Left ventricle myocardium inferior (tissue), 1 donor: ENCODE data around the gene TMCC2. TPM values are rescaled to one million over a fixed set of nuclear protein-coding genes. Genes with fewer than 3 reads are reported as not detected.

ENCODE experiments used
- DNase-seq: peaks from one replicate; pipeline ENCODE4 v3.0.0-alpha.2; 2020
- H3K27ac ChIP-seq: fragments of 200-600 bp; replicated peaks from 2 replicates; pipeline ENCODE4 v1.8.0; 2021
- H3K27me3 ChIP-seq: fragments of 200-600 bp; 2 replicates; pipeline ENCODE4 v1.8.0; 2021; ENCODE audit warnings: low read depth
- H3K36me3 ChIP-seq: fragments of 200-600 bp; 2 replicates; pipeline ENCODE4 v1.8.0; 2021
- H3K4me1 ChIP-seq: fragments of 200-600 bp; 2 replicates; pipeline ENCODE4 v1.8.0; 2021
- H3K4me3 ChIP-seq: fragments of 200-600 bp; 2 replicates; pipeline ENCODE4 v1.8.0; 2021; ENCODE audit warnings: mild to moderate bottlenecking, moderate library complexity
- H3K9me3 ChIP-seq: fragments of 200-600 bp; replicated peaks from 2 replicates; pipeline ENCODE4 v1.8.0; 2021
- intact Hi-C: fragments of 100-400 bp; cut with micrococcal nuclease; formaldehyde crosslinking; loops from one replicate; pipeline ENCODE4 v1.11.0; 2022
- total RNA-seq: library from RNA; stranded (reverse); fragmentation: NEBNext Ultra II Directional; extraction: Animal tissue kit (Norgen Biotek cat#: 25700); gene quantifications from one replicate; pipeline ENCODE4 v1.2.1, GENCODE V29; 2021
- TF ChIP-seq, protein P1 (sequence below): fragments of 200-600 bp; IDR thresholded peaks from 2 replicates; pipeline ENCODE4 v1.8.0; 2021; ENCODE audit warnings: antibody characterized with exemption, mild to moderate bottlenecking, borderline replicate concordance
- donor health status: DM: no; HTN: yes; CAD: no; lungs with severe emphysema.

Gene TMCC2
- total RNA-seq, 1 donor from 2014 or later: 2.5 TPM

DNA sequence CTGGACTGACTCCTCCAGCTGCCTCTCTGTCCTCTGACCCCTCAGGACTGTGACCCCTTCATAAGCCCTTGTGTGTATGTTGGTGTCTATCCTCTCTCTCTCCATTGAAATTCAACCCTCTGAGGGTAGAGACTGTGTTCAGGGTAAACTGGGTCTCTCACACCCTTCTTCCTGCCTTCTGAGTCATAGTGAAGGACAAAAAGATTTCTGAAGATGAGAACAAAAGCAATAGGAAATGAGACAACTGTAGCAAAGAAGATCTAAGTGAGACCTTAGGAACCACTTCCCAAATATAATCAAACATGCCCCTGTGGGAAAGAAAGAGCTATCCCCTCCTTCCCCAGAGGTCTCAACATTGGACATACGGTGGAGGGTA, 76.9 kb downstream of the TMCC2 start:
- H3K9me3 ChIP-seq: no peaks in the 10 kb centered on the region
- intact Hi-C loops: no loop called here
- no peak overlapping the region for H3K4me3 ChIP-seq
- no peak overlapping the region for H3K27ac ChIP-seq
- H3K4me1 ChIP-seq: peaks cover 6% of the 10 kb centered on the region
- no peaks in the 10 kb centered on the region for H3K27me3 ChIP-seq
- DNase-seq: no peak
- TF ChIP-seq, protein P1, sequence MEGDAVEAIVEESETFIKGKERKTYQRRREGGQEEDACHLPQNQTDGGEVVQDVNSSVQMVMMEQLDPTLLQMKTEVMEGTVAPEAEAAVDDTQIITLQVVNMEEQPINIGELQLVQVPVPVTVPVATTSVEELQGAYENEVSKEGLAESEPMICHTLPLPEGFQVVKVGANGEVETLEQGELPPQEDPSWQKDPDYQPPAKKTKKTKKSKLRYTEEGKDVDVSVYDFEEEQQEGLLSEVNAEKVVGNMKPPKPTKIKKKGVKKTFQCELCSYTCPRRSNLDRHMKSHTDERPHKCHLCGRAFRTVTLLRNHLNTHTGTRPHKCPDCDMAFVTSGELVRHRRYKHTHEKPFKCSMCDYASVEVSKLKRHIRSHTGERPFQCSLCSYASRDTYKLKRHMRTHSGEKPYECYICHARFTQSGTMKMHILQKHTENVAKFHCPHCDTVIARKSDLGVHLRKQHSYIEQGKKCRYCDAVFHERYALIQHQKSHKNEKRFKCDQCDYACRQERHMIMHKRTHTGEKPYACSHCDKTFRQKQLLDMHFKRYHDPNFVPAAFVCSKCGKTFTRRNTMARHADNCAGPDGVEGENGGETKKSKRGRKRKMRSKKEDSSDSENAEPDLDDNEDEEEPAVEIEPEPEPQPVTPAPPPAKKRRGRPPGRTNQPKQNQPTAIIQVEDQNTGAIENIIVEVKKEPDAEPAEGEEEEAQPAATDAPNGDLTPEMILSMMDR: no peak
- peaks cover 58% of the 10 kb centered on the region for H3K36me3 ChIP-seq

DNA sequence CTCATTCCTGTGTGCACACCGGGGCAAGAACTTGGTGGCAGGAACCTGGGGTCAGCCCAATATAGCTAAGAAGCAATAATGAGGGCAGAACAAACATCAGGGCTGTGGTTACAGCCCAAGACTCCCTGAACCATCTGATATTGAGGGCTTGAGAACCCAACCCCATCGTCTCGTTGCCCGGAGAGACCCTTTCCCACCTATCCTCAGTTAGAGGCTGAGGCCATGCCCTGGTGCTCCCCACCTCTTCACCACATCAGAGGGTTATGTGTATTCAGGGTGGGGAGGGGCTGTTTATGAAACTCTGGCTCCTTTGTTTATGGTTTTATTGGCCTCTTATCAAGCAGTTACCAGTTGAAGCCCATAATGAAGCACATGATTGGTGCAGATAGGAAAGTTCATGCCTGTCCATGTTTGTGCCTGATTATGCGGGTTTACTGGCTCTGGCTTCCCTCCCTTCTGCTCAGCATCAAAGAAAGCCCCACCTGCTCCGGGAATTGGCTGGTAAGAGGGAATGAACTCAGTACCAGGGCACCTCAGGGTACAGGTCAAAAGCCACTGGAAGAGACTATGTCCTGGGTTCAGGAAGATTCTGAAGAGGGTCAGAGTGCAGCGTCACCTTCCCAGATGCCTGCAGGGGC, 79.3 kb downstream of the TMCC2 start:
- intact Hi-C loops: no loop called here
- H3K27me3 ChIP-seq: no peaks in the 10 kb centered on the region
- TF ChIP-seq, protein P1: no peak
- no peak overlapping the region for H3K4me3 ChIP-seq
- no peaks in the 10 kb centered on the region for H3K4me1 ChIP-seq
- no peak overlapping the region for H3K27ac ChIP-seq
- H3K9me3 ChIP-seq: no peaks in the 10 kb centered on the region
- H3K36me3 ChIP-seq: peaks cover 77% of the 10 kb centered on the region
- no peak for DNase-seq

DNA sequence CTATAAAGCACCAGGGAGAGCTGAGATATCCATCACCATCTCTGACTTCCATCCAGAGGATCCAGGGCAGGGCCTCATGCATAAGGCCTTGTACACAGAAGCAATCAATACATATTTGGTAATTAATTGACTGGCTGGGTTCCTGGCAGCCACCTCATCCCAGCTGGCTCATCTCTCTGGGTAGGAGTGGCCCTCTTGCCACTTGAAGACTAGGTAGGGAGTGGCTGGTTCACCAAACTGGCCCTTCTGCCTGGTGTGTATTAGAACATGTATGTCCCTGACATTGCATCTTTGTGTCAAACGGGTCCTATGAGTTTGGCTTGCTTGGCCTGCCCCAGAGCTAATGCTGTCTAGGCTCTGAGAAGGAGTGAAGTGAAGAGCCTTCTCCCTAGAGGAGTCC, 82.0 kb downstream of the TMCC2 start:
- no peak overlapping the region for H3K4me3 ChIP-seq
- TF ChIP-seq, protein P1: no peak
- DNase-seq: no peak
- no peaks in the 10 kb centered on the region for H3K27me3 ChIP-seq
- H3K9me3 ChIP-seq: no peaks in the 10 kb centered on the region
- intact Hi-C loops: no loop called here
- peaks cover 56% of the 10 kb centered on the region for H3K36me3 ChIP-seq
- peaks cover 18% of the 10 kb centered on the region for H3K4me1 ChIP-seq
- H3K27ac ChIP-seq: no peak overlapping the region

DNA sequence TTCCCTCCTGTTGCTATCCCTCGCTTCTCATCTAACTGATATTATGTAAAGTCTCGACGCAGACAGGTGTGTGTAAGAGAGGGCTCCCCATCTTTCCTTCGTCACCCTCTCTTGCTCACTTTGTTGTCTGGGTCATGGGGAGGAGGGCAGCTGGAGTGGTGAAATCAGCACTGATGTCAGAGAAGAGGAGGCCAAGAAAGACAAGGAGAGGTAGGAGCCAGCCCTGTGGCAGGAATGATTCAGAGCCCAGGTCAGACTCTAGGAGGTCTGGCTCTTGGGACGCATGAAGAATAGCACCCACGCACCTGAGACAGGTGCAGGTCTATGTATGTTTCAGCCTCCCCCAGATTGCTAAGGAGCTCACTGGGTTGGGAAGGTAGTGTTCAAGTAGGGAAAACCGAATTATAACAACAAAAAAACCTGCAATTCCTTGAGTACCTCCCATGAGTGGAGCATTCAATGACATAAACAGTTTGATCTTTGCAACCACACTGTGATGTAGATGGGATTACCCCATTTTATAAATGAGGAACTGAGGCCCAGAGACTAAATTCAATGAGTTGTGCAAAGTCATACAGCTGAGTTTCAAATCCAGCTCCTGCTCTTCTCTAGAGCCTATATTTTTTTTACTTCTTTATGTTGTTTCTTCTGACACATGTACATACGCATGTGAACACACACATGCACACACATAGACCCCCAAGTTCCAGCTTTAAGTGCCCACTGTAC, 83.4 kb downstream of the TMCC2 start:
- no peaks in the 10 kb centered on the region for H3K9me3 ChIP-seq
- no peak overlapping the region for H3K27ac ChIP-seq
- H3K4me3 ChIP-seq: no peak overlapping the region
- TF ChIP-seq, protein P1: no peak
- intact Hi-C loops: no loop called here
- peaks cover 30% of the 10 kb centered on the region for H3K4me1 ChIP-seq
- H3K36me3 ChIP-seq: peaks cover 42% of the 10 kb centered on the region
- DNase-seq: no peak
- no peaks in the 10 kb centered on the region for H3K27me3 ChIP-seq

DNA sequence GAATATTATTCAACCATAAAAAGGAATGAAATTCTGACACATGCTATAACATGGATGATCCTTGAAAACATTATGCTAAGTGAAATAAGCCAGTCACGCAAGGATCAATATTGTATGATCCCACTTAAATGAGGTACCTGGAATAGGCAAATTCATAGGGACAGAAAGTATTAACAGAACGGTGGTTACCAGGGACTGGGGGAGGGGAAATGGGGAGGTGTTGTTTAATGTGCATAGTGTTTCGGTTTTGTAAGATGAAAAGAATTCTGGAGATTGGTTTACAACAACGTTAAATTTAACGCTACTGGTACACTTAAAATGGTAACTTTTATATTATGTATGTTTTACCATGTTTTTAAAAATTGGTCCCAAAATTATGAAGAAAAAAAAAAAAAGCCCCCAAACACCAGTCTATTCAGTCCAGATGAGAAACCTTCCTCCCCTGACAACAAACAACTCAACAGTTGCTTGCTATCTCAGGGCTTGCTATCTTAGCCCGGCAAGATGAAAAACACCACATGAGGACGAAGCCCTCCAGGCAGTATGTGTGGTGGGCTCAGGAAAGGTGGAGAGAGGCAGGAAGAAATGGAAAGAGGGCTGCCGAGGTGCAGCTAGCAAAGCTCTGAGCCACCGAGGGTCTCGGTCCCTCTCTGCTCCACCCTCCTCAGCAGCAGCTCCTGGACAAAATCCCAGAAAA, 85.3 kb downstream of the TMCC2 start:
- no peaks in the 10 kb centered on the region for H3K9me3 ChIP-seq
- TF ChIP-seq, protein P1: no peak
- peaks cover 49% of the 10 kb centered on the region for H3K4me1 ChIP-seq
- no peaks in the 10 kb centered on the region for H3K27me3 ChIP-seq
- intact Hi-C loops: no loop called here
- peaks cover 25% of the 10 kb centered on the region for H3K36me3 ChIP-seq
- H3K4me3 ChIP-seq: peak overlapping the region; percentile 48
- no peak for DNase-seq
- peak overlapping the region; percentile 85 for H3K27ac ChIP-seq
